Chondrocyte (in vitro differentiated cells): Measurements from ENCODE around the gene CRLF3. TPM values are rescaled to one million over a fixed set of nuclear protein-coding genes. Genes with fewer than 3 reads are reported as not detected.

ENCODE experiments used
- DNase-seq: peaks from one replicate; pipeline ENCODE4 v3.0.0; 2021; ENCODE audit warnings: mixed read lengths, low spot score
- H3K27ac Mint-ChIP-seq: one replicate; pipeline ENCODE4 v1.8.0; 2021; ENCODE audit warnings: mild to moderate bottlenecking, moderate library complexity, mixed read lengths; ENCODE audit not compliant: unreplicated experiment
- H3K27me3 Mint-ChIP-seq: 2 replicates; pipeline ENCODE4 v1.8.0; 2021; ENCODE audit warnings: low read depth, mixed read lengths
- H3K36me3 Mint-ChIP-seq: 2 replicates; pipeline ENCODE4 v1.8.0; 2021; ENCODE audit warnings: low read depth, mixed read lengths
- H3K4me1 Mint-ChIP-seq: 2 replicates; pipeline ENCODE4 v1.8.0; 2021; ENCODE audit warnings: low read depth, mild to moderate bottlenecking, mixed read lengths
- H3K4me3 Mint-ChIP-seq: one replicate; pipeline ENCODE4 v1.8.0; 2021; ENCODE audit warnings: mild to moderate bottlenecking, moderate library complexity, mixed read lengths; ENCODE audit not compliant: unreplicated experiment
- H3K9me3 Mint-ChIP-seq: 2 replicates; pipeline ENCODE4 v1.8.0; 2021; ENCODE audit warnings: low read depth, mixed read lengths
- total RNA-seq: library from RNA; stranded (reverse); gene quantifications from 3 replicates; pipeline ENCODE4 v1.2.1, GENCODE V29; 2021
- TF ChIP-seq, protein P1 (sequence below): fragments of 200-600 bp; sonication (generic); IDR thresholded peaks from 2 replicates; pipeline ENCODE4 v1.5.0; 2021; ENCODE audit warnings: antibody characterized with exemption, mild to moderate bottlenecking, moderate library complexity

Gene CRLF3
- total RNA-seq, 1 donor from 2014 or later, result 7.7 TPM

DNA sequence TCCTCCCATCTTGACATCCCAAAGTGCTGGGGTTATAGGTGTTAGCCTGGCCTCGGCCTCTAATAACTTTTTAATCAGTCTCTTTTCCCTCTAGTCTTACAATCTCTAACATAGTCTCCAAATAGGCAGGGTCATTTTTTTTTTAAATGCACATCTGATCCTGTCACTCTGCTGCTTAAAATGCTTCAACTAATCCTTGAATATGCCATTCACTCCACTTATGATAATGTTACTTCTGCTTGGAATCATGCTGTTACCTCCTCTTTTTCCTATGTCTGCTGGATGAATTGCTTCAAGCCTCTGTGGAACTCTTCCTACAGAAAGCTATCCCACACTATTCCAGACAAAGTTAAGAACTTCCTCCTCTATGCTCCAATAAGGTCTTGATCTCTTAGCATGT is 22.8 kb downstream of the CRLF3 start:
- H3K27ac Mint-ChIP-seq, result no peak overlapping the region
- no peaks in the 10 kb centered on the region for H3K9me3 Mint-ChIP-seq
- H3K4me1 Mint-ChIP-seq, result no peaks in the 10 kb centered on the region
- no peak for DNase-seq
- peaks cover 22% of the 10 kb centered on the region for H3K36me3 Mint-ChIP-seq
- no peak overlapping the region for H3K4me3 Mint-ChIP-seq
- TF ChIP-seq, protein P1, sequence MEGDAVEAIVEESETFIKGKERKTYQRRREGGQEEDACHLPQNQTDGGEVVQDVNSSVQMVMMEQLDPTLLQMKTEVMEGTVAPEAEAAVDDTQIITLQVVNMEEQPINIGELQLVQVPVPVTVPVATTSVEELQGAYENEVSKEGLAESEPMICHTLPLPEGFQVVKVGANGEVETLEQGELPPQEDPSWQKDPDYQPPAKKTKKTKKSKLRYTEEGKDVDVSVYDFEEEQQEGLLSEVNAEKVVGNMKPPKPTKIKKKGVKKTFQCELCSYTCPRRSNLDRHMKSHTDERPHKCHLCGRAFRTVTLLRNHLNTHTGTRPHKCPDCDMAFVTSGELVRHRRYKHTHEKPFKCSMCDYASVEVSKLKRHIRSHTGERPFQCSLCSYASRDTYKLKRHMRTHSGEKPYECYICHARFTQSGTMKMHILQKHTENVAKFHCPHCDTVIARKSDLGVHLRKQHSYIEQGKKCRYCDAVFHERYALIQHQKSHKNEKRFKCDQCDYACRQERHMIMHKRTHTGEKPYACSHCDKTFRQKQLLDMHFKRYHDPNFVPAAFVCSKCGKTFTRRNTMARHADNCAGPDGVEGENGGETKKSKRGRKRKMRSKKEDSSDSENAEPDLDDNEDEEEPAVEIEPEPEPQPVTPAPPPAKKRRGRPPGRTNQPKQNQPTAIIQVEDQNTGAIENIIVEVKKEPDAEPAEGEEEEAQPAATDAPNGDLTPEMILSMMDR, result no peak
- no peaks in the 10 kb centered on the region for H3K27me3 Mint-ChIP-seq

DNA sequence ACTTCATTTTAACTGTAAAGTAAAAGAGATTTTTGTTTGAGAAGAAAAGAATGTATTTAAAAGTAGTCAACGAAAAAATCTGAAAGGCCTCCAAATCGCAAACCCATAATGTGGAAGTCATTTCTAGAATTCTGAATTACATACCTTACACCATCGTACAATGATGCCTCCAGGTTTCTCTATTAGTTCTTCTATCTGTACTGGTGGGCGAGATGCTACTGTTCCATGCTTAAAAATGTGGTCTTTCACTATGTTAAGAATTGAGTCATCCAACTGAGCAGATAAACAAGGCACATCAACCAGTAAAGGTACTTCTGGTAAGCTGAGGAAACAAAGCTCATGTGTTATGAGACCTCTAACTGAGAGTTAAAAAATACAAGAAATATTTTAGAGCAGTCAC is 28.5 kb downstream of the CRLF3 start:
- Mint-ChIP-seq H3K27ac (no peak overlapping the region), H3K27me3 (no peaks in the 10 kb centered on the region), H3K4me1 (no peaks in the 10 kb centered on the region), H3K4me3 (no peak overlapping the region), H3K9me3 (no peaks in the 10 kb centered on the region), H3K36me3 (peaks cover 16% of the 10 kb centered on the region)
- TF ChIP-seq, protein P1, result no peak
- no peak for DNase-seq

DNA sequence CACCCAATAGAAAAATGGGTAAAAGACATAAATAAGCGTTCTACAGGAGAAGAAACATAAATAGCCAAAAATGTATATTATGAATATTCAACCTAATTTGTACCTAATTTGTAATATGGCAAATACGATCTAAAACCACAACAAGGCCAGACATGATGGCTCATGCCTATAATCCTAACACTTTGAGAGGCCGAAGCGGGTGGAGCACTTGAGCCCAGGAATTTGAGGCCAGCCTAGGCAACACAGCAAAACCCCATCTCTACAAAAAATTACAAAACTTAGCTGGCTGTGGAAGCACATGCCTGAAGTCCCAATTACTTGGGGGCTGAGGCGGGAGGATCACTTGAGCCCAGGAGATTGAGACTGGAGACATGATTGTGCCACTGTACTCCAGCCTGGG is 30.1 kb downstream of the CRLF3 start:
- H3K4me1 Mint-ChIP-seq, result peaks cover 4% of the 10 kb centered on the region
- no peak for DNase-seq
- H3K4me3 Mint-ChIP-seq, result no peak overlapping the region
- TF ChIP-seq, protein P1, result no peak
- peaks cover 19% of the 10 kb centered on the region for H3K36me3 Mint-ChIP-seq
- no peaks in the 10 kb centered on the region for H3K27me3 Mint-ChIP-seq
- no peak overlapping the region for H3K27ac Mint-ChIP-seq
- no peaks in the 10 kb centered on the region for H3K9me3 Mint-ChIP-seq

DNA sequence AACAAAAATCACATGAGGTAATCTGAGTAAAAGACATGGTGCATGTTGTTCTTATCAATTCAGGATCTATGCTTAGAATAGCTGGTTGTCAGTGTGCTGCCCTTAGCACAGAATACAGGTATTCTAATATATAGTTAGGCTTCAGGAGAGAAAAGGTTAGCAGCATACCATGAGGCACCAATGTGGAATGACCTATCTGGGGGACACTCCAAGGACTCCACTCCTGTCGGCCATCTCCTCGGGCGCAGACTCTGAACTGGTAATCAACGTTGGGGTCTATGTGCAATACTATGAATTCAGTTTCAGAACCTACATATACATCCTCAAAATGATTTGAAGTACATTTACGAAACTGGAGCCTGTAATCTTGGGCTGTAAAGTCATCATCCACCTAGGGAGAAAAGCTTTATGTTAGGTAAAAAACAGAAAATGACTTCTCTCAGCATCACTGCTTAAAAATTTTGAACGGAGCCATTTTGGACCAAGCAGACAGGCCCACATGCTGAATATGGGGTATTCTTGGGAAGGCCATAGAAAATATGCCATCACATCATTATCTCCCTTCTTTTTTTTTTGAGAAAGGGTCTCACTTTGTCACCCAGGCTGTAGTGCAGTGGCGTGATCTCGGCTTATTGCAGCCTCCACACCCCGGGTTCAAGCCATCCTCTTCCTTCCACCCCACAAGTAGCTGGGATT is 31.1 kb downstream of the CRLF3 start:
- TF ChIP-seq, protein P1, result no peak
- Mint-ChIP-seq H3K4me3 (no peak overlapping the region), H3K27ac (no peak overlapping the region), H3K4me1 (peaks cover 11% of the 10 kb centered on the region), H3K9me3 (no peaks in the 10 kb centered on the region), H3K36me3 (peaks cover 19% of the 10 kb centered on the region), H3K27me3 (no peaks in the 10 kb centered on the region)
- no peak for DNase-seq

DNA sequence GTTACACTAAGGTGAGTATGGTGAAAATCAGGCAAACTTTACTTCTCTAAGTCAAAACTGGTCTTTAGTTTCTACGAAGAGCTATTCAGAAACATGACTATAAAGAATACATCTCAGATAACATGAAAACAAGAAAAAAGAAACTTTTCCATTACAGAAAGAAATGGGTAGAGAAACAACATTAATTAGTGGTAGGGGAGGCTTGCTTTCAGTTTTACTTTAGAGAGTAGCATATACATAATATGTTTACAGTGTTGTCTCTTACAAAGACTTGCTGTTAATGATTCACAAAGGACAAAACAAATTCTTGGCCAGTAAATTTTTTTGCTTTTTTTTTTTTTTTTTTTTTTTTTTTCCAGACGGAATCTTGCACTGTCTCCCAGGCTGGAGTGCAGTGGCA is 34.2 kb downstream of the CRLF3 start:
- Mint-ChIP-seq H3K9me3 (no peaks in the 10 kb centered on the region), H3K27me3 (no peaks in the 10 kb centered on the region), H3K27ac (no peak overlapping the region), H3K4me3 (no peak overlapping the region), H3K36me3 (peaks cover 17% of the 10 kb centered on the region), H3K4me1 (peaks cover 22% of the 10 kb centered on the region)
- TF ChIP-seq, protein P1, result no peak
- no peak for DNase-seq
